ENCODE data around the gene PORCN.

PORCN gene

GRCh38 chrX:48472851-48473703, 35.7 kb upstream of the PORCN start:
- TF ChIP-seq FOXP2 (optimal IDR thresholded peaks at IDR 0.05; ENCODE audit: borderline replicate concordance, extremely low read depth, extremely low read length, insufficient read depth) (no peak), SIN3A (IDR thresholded peaks at IDR 0.05; ENCODE audit: borderline replicate concordance, insufficient read depth, low read length) (no peak), POLR2AphosphoS5 (IDR thresholded peaks at IDR 0.05; ENCODE audit: low read depth, low read length) (no peak), TAF1 (IDR thresholded peaks at IDR 0.05; ENCODE audit: borderline replicate concordance, insufficient read depth, low read length) (no peak), REST (IDR thresholded peaks at IDR 0.05; ENCODE audit: insufficient read depth in 1 of 2, low read depth in 2 of 2, low read length in 2 of 2) (no peak)

- TF ChIP-seq FOXP2 (optimal IDR thresholded peaks at IDR 0.05; ENCODE audit: borderline replicate concordance, extremely low read depth, extremely low read length, insufficient read depth) (no peak), POLR2AphosphoS5 (IDR thresholded peaks at IDR 0.05; ENCODE audit: low read depth, low read length) (no peak), TAF1 (IDR thresholded peaks at IDR 0.05; ENCODE audit: borderline replicate concordance, insufficient read depth, low read length) (no peak), REST (IDR thresholded peaks at IDR 0.05; ENCODE audit: insufficient read depth in 1 of 2, low read depth in 2 of 2, low read length in 2 of 2) (no peak), SIN3A (IDR thresholded peaks at IDR 0.05; ENCODE audit: borderline replicate concordance, insufficient read depth, low read length) (no peak)
These were observed 35.1 kb upstream of the PORCN start for GRCh38 chrX:48473704-48473990.

- no peak for TF ChIP-seq TAF1 (IDR thresholded peaks at IDR 0.05; ENCODE audit: borderline replicate concordance, insufficient read depth, low read length)
- TF ChIP-seq REST (IDR thresholded peaks at IDR 0.05; ENCODE audit: insufficient read depth in 1 of 2, low read depth in 2 of 2, low read length in 2 of 2): no peak
- TF ChIP-seq FOXP2 (optimal IDR thresholded peaks at IDR 0.05; ENCODE audit: borderline replicate concordance, extremely low read depth, extremely low read length, insufficient read depth): no peak
- TF ChIP-seq SIN3A (IDR thresholded peaks at IDR 0.05; ENCODE audit: borderline replicate concordance, insufficient read depth, low read length): no peak
- TF ChIP-seq POLR2AphosphoS5 (IDR thresholded peaks at IDR 0.05; ENCODE audit: low read depth, low read length): no peak
These were observed 34.7 kb upstream of the PORCN start for GRCh38 chrX:48474127-48474526.

GRCh38 chrX:48474581-48474980, 34.2 kb upstream of the PORCN start:
- TF ChIP-seq TAF1 (IDR thresholded peaks at IDR 0.05; ENCODE audit: borderline replicate concordance, insufficient read depth, low read length): no peak
- TF ChIP-seq SIN3A (IDR thresholded peaks at IDR 0.05; ENCODE audit: borderline replicate concordance, insufficient read depth, low read length): no peak
- no peak for TF ChIP-seq POLR2AphosphoS5 (IDR thresholded peaks at IDR 0.05; ENCODE audit: low read depth, low read length)
- TF ChIP-seq REST (IDR thresholded peaks at IDR 0.05; ENCODE audit: insufficient read depth in 1 of 2, low read depth in 2 of 2, low read length in 2 of 2): no peak
- no peak for TF ChIP-seq FOXP2 (optimal IDR thresholded peaks at IDR 0.05; ENCODE audit: borderline replicate concordance, extremely low read depth, extremely low read length, insufficient read depth)

All from PFSK-1 (cell line).